ENCODE results near the gene INPP5A.
A peak's percentile ranks its signal among the peaks of the same experiment; 100 is the strongest.

The INPP5A gene

DNA sequence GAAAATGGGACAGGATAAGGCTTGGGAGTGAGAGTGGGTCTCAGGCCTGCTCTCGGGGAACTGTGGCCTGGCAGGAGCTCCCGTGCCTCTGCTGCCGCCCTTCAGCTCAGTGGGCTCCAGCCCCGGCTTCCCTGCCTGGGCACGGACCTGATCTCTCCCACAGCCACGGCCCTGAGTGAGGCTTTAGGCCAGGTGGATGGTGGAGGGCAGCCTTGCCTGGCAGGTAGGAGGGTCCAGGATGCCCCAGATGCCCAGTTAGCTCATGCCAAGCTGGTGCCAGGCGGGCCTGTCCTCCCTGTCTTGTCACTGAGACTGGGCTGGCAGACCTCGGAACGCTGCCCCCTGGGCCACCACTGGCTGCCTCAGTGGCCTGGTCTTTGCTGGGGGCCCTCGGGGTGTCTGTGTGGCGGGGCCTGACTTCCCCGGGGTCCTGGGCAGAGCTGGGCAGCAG, 116.6 kb downstream of the INPP5A start:
- DNase-seq (ENCODE audit: low spot score), result no peak
- TF ChIP-seq, protein P1, sequence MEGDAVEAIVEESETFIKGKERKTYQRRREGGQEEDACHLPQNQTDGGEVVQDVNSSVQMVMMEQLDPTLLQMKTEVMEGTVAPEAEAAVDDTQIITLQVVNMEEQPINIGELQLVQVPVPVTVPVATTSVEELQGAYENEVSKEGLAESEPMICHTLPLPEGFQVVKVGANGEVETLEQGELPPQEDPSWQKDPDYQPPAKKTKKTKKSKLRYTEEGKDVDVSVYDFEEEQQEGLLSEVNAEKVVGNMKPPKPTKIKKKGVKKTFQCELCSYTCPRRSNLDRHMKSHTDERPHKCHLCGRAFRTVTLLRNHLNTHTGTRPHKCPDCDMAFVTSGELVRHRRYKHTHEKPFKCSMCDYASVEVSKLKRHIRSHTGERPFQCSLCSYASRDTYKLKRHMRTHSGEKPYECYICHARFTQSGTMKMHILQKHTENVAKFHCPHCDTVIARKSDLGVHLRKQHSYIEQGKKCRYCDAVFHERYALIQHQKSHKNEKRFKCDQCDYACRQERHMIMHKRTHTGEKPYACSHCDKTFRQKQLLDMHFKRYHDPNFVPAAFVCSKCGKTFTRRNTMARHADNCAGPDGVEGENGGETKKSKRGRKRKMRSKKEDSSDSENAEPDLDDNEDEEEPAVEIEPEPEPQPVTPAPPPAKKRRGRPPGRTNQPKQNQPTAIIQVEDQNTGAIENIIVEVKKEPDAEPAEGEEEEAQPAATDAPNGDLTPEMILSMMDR (IDR thresholded peaks at IDR 0.05; ENCODE audit: borderline replicate concordance, control extremely low read depth, extremely low read depth, insufficient read depth, missing control alignments), result no peak
- in situ Hi-C loops (cut with MboI; ENCODE audit: low sequenced_read_pairs, unreplicated experiment), result no loop called here

DNA sequence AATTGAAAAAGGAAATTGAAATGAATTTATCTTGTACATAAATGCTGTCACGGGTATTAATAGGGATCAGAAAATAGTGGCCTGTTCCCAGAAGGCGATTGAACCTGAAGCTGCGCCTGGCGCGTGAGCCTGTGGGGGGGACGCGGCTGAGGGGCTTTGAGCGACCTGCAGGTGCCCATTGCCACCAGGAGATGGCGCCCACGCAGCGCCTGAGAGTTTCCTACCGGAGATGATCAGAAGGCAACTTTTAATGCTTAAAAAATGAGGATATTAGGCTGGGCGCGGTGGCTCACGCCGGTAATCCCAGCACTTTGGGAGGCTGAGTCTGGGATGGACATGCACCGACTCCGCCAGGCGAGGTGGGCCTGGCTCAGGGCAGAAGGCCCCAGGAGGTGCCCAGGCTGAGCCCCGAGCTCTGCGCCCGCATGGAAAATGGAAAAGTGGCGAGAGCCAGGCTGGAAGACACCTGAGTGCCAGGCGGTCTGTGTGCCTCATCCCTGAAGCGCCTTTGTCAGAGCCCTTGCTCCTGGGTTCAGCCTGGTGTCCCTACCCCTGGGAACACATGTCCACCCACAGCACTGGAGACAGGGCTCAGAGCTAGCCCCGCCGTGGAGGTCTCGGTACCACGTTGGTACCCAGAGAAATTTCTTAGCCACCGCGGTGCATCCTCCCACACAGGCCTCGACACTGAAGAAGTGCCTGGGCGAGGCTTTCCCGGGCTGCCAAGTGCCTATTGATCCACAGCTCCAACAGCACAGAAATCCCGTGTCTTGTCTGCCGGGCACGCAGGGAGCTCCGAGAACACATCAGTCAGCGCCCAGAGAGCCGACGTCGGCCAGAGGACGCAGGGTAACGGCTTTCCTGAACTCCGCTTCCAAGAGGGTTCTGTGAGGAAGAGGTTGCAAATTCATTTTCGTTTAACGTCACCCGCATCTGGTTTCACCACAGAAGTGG, 117.4 kb downstream of the INPP5A start:
- in situ Hi-C loops (cut with MboI; ENCODE audit: low sequenced_read_pairs, unreplicated experiment), result no loop called here
- peak; percentile 91 for DNase-seq (ENCODE audit: low spot score)
- TF ChIP-seq, protein P1 (IDR thresholded peaks at IDR 0.05; ENCODE audit: borderline replicate concordance, control extremely low read depth, extremely low read depth, insufficient read depth, missing control alignments), result peak; percentile 82

DNA sequence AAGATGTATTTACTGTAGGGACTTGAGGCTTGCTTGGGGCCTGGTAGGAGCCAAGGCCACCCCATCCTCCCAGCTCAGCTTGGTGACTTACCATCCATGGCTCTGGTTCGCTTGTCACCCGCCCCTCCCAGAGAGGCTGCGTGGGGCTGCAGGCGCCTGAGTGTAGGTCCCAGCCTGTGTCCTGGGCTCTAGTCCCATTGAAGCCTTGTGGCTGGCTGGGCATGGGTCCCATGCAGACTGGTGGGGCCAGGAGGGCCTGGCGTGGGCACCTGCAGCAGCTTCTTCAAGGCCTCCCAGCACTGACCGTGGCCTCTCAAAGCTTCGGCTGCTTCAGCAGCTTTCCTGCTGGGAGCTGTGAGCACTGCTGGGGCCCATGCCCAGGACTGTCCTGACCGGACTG, 118.1 kb downstream of the INPP5A start:
- TF ChIP-seq, protein P1 (IDR thresholded peaks at IDR 0.05; ENCODE audit: borderline replicate concordance, control extremely low read depth, extremely low read depth, insufficient read depth, missing control alignments), result no peak
- DNase-seq (ENCODE audit: low spot score), result no peak
- in situ Hi-C loops (cut with MboI; ENCODE audit: low sequenced_read_pairs, unreplicated experiment), result no loop called here

DNA sequence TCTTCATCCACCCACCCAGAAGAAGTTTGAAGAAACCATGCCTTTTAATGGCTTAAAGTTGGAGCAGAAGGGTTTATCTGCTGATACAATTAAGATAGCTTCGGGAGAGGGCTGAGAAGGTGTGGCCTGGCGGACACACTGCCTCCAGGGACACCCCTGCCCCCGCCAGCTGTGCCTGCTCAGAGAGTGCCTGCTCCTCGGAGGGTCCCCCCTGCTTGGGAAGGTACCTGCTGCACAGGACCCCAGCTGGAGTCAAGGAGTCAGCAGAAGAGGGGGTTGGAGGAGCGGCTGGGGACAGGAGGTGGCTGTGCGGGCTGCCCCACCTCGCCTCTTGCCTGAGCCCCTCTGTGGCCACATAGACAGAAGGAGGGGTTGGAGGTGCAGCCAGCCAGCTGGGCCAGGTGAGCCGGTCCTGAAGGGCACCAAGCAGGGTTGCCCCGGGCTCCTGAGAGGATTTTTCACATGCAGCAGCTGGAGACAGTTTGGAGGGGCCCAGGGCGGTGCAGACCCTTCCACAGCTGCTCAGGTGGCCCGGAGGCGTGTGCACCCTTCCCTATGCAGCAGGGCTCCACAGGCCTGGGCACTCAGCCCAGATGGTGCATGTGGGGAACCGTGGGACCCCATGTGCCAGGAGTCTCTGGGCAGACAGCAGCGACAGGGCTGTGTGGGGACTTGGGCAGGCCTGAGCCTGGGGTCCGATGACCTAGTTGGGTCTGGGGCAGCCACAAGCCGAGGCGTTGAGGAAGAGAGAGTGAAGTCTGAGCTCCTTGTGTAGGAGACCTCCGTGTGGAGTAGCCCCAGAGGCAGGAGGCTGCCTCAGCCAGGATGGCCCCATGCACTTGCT, 118.9 kb downstream of the INPP5A start:
- in situ Hi-C loops (cut with MboI; ENCODE audit: low sequenced_read_pairs, unreplicated experiment), result no loop called here
- DNase-seq (ENCODE audit: low spot score), result no peak
- TF ChIP-seq, protein P1 (IDR thresholded peaks at IDR 0.05; ENCODE audit: borderline replicate concordance, control extremely low read depth, extremely low read depth, insufficient read depth, missing control alignments), result no peak

DNA sequence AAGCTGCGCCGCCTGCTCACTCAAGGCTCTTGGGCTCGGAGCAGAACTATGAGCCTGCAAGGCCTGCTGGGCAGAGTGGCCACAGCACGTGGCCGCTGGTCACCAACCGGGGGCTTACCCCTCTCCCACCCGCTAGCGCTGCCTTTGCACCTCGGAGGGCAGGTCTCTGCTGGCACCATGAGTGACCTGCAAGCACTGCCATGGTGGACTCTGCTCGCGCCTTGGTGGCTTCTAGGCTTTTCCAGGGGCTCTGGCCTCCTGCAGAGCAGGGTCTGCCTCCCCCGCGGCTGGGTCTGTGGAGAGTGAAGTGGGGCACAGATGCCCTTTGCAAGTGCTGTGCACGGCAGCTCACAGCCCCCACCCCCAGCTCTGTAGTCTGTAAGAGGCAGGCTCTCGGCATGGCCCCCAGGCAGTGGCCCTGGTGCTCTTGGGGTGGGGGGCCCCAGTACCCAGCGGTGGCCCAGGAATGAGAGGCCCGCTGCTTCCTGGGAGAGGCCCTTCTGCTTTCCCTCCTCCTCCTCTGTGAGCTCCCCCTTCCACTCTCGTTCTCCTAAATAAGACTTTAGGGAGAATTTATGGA, 119.6 kb downstream of the INPP5A start:
- no peak for DNase-seq (ENCODE audit: low spot score)
- TF ChIP-seq, protein P1 (IDR thresholded peaks at IDR 0.05; ENCODE audit: borderline replicate concordance, control extremely low read depth, extremely low read depth, insufficient read depth, missing control alignments), result no peak
- in situ Hi-C loops (cut with MboI; ENCODE audit: low sequenced_read_pairs, unreplicated experiment), result no loop called here

DNA sequence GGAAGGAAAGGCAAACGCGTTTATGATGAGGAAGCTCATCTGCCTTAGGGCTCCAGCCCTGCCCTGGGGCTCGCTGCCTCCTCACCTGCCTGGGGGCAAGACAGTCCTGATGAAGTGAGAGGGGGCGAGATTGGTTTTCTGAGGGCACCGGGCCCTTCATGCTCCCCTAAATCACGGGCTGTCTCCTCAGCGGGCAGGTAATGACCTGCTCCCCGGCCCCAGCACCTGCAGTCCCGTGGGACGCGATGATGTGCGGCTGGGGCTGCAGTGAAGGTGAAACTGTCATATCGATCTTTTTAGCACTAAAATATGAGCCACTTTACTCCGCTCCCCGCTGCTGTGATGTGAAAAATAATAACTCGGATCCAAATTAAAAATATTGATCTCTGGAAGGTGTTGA, 120.2 kb downstream of the INPP5A start:
- no peak for DNase-seq (ENCODE audit: low spot score)
- TF ChIP-seq, protein P1 (IDR thresholded peaks at IDR 0.05; ENCODE audit: borderline replicate concordance, control extremely low read depth, extremely low read depth, insufficient read depth, missing control alignments), result no peak
- in situ Hi-C loops (cut with MboI; ENCODE audit: low sequenced_read_pairs, unreplicated experiment), result no loop called here

All from GM13976 (cell line).